Measurements from ENCODE around the gene ARID4A.

DNA sequence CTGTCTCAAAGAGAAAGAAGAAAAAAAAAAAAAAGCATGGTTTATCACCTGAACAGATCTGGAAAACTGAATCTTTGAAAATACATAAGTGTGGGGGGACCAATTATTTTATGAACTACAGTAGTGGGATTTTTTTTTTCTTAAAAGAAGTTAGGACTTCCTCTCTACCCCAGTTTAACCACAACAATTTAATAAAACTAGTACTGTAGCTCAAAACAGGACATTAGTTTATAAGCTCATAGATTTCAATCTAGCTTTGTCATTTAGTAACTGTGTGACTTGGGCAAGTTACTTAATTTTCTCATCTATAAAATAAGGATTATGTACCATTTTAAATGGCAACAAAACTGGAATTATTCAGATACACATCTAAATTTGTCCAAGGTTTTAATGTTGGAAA lies 23.5 kb upstream of the ARID4A start:
- TF ChIP-seq, protein P1, sequence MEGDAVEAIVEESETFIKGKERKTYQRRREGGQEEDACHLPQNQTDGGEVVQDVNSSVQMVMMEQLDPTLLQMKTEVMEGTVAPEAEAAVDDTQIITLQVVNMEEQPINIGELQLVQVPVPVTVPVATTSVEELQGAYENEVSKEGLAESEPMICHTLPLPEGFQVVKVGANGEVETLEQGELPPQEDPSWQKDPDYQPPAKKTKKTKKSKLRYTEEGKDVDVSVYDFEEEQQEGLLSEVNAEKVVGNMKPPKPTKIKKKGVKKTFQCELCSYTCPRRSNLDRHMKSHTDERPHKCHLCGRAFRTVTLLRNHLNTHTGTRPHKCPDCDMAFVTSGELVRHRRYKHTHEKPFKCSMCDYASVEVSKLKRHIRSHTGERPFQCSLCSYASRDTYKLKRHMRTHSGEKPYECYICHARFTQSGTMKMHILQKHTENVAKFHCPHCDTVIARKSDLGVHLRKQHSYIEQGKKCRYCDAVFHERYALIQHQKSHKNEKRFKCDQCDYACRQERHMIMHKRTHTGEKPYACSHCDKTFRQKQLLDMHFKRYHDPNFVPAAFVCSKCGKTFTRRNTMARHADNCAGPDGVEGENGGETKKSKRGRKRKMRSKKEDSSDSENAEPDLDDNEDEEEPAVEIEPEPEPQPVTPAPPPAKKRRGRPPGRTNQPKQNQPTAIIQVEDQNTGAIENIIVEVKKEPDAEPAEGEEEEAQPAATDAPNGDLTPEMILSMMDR (IDR thresholded peaks at IDR 0.05; ENCODE audit: poor library complexity) = no peak
- TF ChIP-seq EZH2 (IDR thresholded peaks at IDR 0.05; ENCODE audit: borderline replicate concordance) = no peak
- no peak for TF ChIP-seq EZH2phosphoT487 (IDR thresholded peaks at IDR 0.05; ENCODE audit: low read depth, severe bottlenecking, unreplicated experiment)

Measured in hepatocyte (in vitro differentiated cells).